WTC11 (cell line): Measurements from ENCODE around the gene OBP2B. TPM values are rescaled to one million over a fixed set of nuclear protein-coding genes. Genes with fewer than 3 reads are reported as not detected.

Experiments
- ATAC-seq: fragments of 200-7000 bp; cut with Tn5 transposase; 2 replicates; pipeline ENCODE4 v1.10.0; 2021; ENCODE audit warnings: mild to moderate bottlenecking, moderate library complexity
- CTCF ChIA-PET: fragments of 300-600 bp; sonication (Branson Sonifier 250); formaldehyde crosslinking; loops from one replicate; lab custom pipeline; 2021; ENCODE audit warnings: antibody characterized with exemption; lab: Charles Lee
- POLR2A ChIA-PET: fragments of 350-600 bp; sonication (Branson Sonifier 250); formaldehyde crosslinking; loops from one replicate; lab custom pipeline; 2021; ENCODE audit warnings: antibody characterized with exemption; lab: Charles Lee
- DNase-seq: peaks from one replicate; pipeline ENCODE4 v3.0.0; 2021; ENCODE audit warnings: low spot score
- H3K27ac Mint-ChIP-seq: 2 replicates; pipeline ENCODE4 v1.8.0; 2021; ENCODE audit warnings: mixed read lengths
- H3K27me3 Mint-ChIP-seq: 2 replicates; pipeline ENCODE4 v1.8.0; 2021; ENCODE audit warnings: low read depth, mild to moderate bottlenecking, moderate library complexity, mixed read lengths
- H3K36me3 Mint-ChIP-seq: 2 replicates; pipeline ENCODE4 v1.8.0; 2021; ENCODE audit warnings: mixed read lengths
- H3K4me1 Mint-ChIP-seq: 2 replicates; pipeline ENCODE4 v1.8.0; 2022; ENCODE audit warnings: mixed read lengths
- H3K4me3 Mint-ChIP-seq: 2 replicates; pipeline ENCODE4 v1.8.0; 2021; ENCODE audit warnings: mild to moderate bottlenecking, moderate library complexity, mixed read lengths
- H3K9me3 Mint-ChIP-seq: 2 replicates; pipeline ENCODE4 v1.8.0; 2021; ENCODE audit warnings: mixed read lengths
- ESRRA ChIP-seq: sonication (generic); formaldehyde crosslinking; IDR thresholded peaks from 2 replicates; pipeline ENCODE4 v1.8.1; 2022; ENCODE audit warnings: mild to moderate bottlenecking, missing genetic modification reagents, borderline replicate concordance
- FOXK1 ChIP-seq: sonication (generic); formaldehyde crosslinking; IDR thresholded peaks from 2 replicates; pipeline ENCODE4 v1.8.0; 2022; ENCODE audit warnings: mild to moderate bottlenecking, moderate library complexity, missing genetic modification reagents
- GTF2I ChIP-seq: fragments of 250-450 bp; sonication (Bioruptor Pico); conservative IDR thresholded peaks from 2 replicates; pipeline ENCODE4 v1.4.0; 2021; ENCODE audit warnings: mild to moderate bottlenecking
- MYBL2 ChIP-seq: sonication (generic); formaldehyde crosslinking; IDR thresholded peaks from 2 replicates; pipeline ENCODE4 v1.8.1; 2023; ENCODE audit warnings: mild to moderate bottlenecking, moderate library complexity, missing genetic modification reagents
- NFATC4 ChIP-seq: fragments of 250-450 bp; sonication (Bioruptor Pico); IDR thresholded peaks from 2 replicates; pipeline ENCODE4 v1.9.0; 2021; ENCODE audit warnings: mild to moderate bottlenecking
- NFE2L1 ChIP-seq: sonication (generic); formaldehyde crosslinking; IDR thresholded peaks from 2 replicates; pipeline ENCODE4 v1.8.1; 2023; ENCODE audit warnings: missing genetic modification reagents
- NFYB ChIP-seq: sonication (generic); formaldehyde crosslinking; conservative IDR thresholded peaks from 2 replicates; pipeline ENCODE4 v1.8.0; 2022; ENCODE audit warnings: low read depth, missing genetic modification reagents
- NR2C2 ChIP-seq: sonication (generic); formaldehyde crosslinking; IDR thresholded peaks from 2 replicates; pipeline ENCODE4 v1.8.0; 2022; ENCODE audit warnings: mild to moderate bottlenecking, missing genetic modification reagents
- SMAD3 ChIP-seq: sonication (generic); formaldehyde crosslinking; IDR thresholded peaks from 2 replicates; pipeline ENCODE4 v1.8.0; 2022; ENCODE audit warnings: missing genetic modification reagents, mild to moderate bottlenecking, borderline replicate concordance
- TP53 ChIP-seq: sonication (generic); formaldehyde crosslinking; IDR thresholded peaks from 2 replicates; pipeline ENCODE4 v1.8.1; 2023; ENCODE audit warnings: mild to moderate bottlenecking, missing genetic modification reagents
- total RNA-seq: library from RNA; stranded (reverse); gene quantifications from 3 replicates; pipeline ENCODE4 v1.2.3, GENCODE V29; 2021
- TF ChIP-seq, protein P1 (sequence below): sonication (generic); formaldehyde crosslinking; IDR thresholded peaks from 2 replicates; pipeline ENCODE4 v1.8.0; 2022; ENCODE audit warnings: mild to moderate bottlenecking, missing genetic modification reagents
- TF ChIP-seq, protein P2 (sequence below): sonication (generic); formaldehyde crosslinking; IDR thresholded peaks from 2 replicates; pipeline ENCODE4 v1.8.1; 2022; ENCODE audit warnings: low read depth, missing genetic modification reagents, borderline replicate concordance
- TF ChIP-seq, protein P3 (sequence below): fragments of 250-450 bp; sonication (Bioruptor Pico); conservative IDR thresholded peaks from 2 replicates; pipeline ENCODE4 v1.9.0; 2021; ENCODE audit warnings: mild to moderate bottlenecking
- TF ChIP-seq, protein P4 (sequence below): sonication (generic); formaldehyde crosslinking; IDR thresholded peaks from 2 replicates; pipeline ENCODE4 v1.8.0; 2022; ENCODE audit warnings: missing genetic modification reagents
- TF ChIP-seq, protein P5 (sequence below): fragments of 250-450 bp; sonication (Bioruptor Pico); IDR thresholded peaks from 2 replicates; pipeline ENCODE4 v1.9.0; 2021; ENCODE audit warnings: mild to moderate bottlenecking
- TF ChIP-seq, protein P6 (sequence below): fragments of 250-450 bp; sonication (Bioruptor Pico); IDR thresholded peaks from 2 replicates; pipeline ENCODE4 v1.8.0; 2021; ENCODE audit warnings: mild to moderate bottlenecking

The OBP2B gene
- total RNA-seq, 1 experiment from 2014 or later, result not detected

DNA sequence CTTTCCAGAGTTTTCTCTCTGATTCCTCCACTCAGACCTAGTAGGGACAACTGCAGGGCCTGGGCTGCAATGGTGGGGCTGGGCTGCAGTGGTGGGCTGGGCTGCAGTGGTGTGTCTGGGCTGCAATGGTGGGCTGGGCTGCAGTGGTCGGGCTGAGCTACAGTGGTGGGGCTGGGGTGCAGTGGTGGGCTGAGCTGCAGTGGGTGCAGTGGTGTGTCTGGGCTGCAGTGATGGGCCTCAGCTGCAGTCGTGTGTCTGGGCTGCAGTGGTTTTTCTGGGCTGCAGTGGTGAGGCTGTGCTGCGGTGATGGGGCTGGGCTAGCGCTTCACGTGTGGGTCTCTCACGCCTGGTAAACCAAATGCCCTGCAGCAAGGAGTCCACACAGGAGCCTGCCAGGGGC, 38.6 kb upstream of the OBP2B start:
- TF ChIP-seq, protein P1, sequence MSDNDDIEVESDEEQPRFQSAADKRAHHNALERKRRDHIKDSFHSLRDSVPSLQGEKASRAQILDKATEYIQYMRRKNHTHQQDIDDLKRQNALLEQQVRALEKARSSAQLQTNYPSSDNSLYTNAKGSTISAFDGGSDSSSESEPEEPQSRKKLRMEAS (CRISPR knock-in tag), result no peak
- TF ChIP-seq MYBL2 (CRISPR knock-in tag) (no peak), GTF2I (CRISPR knock-in tag) (no peak), NFE2L1 (CRISPR knock-in tag) (no peak), TP53 (CRISPR knock-in tag) (no peak), SMAD3 (CRISPR knock-in tag) (no peak), NFYB (CRISPR knock-in tag) (no peak), NR2C2 (no peak), NFATC4 (no peak), ESRRA (CRISPR knock-in tag) (no peak), FOXK1 (CRISPR knock-in tag) (no peak)
- TF ChIP-seq, protein P2, sequence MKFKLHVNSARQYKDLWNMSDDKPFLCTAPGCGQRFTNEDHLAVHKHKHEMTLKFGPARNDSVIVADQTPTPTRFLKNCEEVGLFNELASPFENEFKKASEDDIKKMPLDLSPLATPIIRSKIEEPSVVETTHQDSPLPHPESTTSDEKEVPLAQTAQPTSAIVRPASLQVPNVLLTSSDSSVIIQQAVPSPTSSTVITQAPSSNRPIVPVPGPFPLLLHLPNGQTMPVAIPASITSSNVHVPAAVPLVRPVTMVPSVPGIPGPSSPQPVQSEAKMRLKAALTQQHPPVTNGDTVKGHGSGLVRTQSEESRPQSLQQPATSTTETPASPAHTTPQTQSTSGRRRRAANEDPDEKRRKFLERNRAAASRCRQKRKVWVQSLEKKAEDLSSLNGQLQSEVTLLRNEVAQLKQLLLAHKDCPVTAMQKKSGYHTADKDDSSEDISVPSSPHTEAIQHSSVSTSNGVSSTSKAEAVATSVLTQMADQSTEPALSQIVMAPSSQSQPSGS, result no peak
- TF ChIP-seq, protein P3, sequence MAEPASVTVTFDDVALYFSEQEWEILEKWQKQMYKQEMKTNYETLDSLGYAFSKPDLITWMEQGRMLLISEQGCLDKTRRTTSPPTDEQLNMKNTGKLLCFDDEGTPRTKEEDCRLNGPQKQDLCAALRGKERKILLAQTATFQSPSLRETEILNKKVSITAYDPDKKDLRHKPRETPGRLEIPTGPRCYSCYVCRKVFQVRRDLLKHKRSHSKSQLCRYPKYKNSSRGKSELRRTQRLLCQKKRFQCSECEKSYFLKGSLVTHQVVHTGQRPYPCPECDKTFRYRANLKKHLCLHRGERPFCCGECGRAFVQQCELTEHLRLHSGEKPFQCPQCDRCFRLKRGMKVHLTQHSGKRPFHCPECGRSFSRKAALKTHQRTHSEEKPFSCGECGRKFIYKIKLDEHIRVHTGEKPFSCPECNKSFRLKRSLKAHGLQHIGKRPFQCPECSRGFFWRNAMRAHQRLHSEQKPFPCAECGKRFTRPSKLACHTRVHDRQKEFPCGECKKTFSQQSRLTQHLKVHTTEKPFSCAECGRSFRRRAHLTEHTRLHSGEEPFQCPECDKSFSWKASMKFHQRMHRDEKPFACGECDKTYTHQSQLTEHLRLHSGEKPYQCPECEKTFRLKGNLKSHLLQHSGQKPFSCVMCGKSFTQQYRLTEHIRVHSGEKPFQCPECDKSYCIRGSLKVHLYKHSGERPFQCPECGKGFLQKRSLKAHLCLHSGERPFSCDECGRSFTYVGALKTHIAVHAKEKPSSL (CRISPR knock-in tag), result no peak
- TF ChIP-seq, protein P4, sequence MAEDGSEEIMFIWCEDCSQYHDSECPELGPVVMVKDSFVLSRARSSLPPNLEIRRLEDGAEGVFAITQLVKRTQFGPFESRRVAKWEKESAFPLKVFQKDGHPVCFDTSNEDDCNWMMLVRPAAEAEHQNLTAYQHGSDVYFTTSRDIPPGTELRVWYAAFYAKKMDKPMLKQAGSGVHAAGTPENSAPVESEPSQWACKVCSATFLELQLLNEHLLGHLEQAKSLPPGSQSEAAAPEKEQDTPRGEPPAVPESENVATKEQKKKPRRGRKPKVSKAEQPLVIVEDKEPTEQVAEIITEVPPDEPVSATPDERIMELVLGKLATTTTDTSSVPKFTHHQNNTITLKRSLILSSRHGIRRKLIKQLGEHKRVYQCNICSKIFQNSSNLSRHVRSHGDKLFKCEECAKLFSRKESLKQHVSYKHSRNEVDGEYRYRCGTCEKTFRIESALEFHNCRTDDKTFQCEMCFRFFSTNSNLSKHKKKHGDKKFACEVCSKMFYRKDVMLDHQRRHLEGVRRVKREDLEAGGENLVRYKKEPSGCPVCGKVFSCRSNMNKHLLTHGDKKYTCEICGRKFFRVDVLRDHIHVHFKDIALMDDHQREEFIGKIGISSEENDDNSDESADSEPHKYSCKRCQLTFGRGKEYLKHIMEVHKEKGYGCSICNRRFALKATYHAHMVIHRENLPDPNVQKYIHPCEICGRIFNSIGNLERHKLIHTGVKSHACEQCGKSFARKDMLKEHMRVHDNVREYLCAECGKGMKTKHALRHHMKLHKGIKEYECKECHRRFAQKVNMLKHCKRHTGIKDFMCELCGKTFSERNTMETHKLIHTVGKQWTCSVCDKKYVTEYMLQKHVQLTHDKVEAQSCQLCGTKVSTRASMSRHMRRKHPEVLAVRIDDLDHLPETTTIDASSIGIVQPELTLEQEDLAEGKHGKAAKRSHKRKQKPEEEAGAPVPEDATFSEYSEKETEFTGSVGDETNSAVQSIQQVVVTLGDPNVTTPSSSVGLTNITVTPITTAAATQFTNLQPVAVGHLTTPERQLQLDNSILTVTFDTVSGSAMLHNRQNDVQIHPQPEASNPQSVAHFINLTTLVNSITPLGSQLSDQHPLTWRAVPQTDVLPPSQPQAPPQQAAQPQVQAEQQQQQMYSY (CRISPR knock-in tag), result no peak
- TF ChIP-seq, protein P5, sequence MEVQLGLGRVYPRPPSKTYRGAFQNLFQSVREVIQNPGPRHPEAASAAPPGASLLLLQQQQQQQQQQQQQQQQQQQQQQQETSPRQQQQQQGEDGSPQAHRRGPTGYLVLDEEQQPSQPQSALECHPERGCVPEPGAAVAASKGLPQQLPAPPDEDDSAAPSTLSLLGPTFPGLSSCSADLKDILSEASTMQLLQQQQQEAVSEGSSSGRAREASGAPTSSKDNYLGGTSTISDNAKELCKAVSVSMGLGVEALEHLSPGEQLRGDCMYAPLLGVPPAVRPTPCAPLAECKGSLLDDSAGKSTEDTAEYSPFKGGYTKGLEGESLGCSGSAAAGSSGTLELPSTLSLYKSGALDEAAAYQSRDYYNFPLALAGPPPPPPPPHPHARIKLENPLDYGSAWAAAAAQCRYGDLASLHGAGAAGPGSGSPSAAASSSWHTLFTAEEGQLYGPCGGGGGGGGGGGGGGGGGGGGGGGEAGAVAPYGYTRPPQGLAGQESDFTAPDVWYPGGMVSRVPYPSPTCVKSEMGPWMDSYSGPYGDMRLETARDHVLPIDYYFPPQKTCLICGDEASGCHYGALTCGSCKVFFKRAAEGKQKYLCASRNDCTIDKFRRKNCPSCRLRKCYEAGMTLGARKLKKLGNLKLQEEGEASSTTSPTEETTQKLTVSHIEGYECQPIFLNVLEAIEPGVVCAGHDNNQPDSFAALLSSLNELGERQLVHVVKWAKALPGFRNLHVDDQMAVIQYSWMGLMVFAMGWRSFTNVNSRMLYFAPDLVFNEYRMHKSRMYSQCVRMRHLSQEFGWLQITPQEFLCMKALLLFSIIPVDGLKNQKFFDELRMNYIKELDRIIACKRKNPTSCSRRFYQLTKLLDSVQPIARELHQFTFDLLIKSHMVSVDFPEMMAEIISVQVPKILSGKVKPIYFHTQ (CRISPR knock-in tag), result no peak
- TF ChIP-seq, protein P6, sequence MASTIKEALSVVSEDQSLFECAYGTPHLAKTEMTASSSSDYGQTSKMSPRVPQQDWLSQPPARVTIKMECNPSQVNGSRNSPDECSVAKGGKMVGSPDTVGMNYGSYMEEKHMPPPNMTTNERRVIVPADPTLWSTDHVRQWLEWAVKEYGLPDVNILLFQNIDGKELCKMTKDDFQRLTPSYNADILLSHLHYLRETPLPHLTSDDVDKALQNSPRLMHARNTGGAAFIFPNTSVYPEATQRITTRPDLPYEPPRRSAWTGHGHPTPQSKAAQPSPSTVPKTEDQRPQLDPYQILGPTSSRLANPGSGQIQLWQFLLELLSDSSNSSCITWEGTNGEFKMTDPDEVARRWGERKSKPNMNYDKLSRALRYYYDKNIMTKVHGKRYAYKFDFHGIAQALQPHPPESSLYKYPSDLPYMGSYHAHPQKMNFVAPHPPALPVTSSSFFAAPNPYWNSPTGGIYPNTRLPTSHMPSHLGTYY (CRISPR knock-in tag), result no peak
- H3K4me3 Mint-ChIP-seq, result no peak overlapping the region
- H3K36me3 Mint-ChIP-seq, result no peaks in the 10 kb centered on the region
- peaks cover 8% of the 10 kb centered on the region; the same call in 1 of the 2 replicates for H3K4me1 Mint-ChIP-seq
- ATAC-seq (no peak), DNase-seq (no peak)
- ChIA-PET POLR2A (no interaction called here), CTCF (interaction anchor here (1.7 kb wide), 2 partner anchors 9 to 59 kb away, joined by 6 to 11 read pairs; no protein-coding TSS in a partner anchor)
- H3K9me3 Mint-ChIP-seq, result no peaks in the 10 kb centered on the region
- H3K27me3 Mint-ChIP-seq, result peaks cover 3% of the 10 kb centered on the region
- H3K27ac Mint-ChIP-seq, result no peak overlapping the region
